Measurements from ENCODE around the gene CACNA2D1.

Gene CACNA2D1

DNA sequence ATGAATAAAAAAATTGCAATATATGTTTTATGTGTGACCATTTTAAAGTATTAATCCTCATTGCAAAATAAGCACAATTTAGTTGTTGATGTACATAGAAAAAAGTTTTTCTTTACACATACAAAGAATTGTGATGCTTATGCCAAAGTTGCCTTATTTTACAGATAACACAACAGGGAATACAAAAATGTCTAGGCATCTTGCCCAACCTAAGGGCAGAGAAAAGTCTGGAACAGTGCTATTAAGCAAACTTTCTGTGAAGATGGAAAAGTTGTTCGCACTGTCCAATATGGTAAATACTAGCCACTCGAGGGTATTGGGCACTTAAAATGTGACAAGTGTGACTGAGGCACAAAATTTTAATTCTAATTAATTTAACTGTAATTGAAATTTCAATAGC lies 483.6 kb downstream of the CACNA2D1 start:
- DNase-seq (ENCODE audit: low spot score), result no peak

DNA sequence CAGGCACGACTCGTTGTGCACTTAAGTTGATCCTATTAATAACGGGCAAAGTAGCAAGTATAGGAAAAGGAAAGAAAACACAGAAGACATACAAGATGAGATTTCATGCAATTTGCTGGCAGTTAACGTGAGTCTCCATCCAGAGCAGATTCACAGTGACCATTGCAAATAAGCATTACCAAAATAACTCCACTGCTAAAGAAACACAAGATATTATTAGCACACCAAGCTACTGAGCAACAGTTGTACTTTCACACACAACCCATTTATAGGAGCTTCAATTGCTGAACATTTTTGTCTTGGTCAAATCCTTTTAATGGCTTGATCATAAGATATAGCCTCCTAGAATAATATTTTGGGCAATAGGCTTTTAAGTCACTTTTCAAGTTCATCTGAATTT lies 486.1 kb downstream of the CACNA2D1 start:
- DNase-seq (ENCODE audit: low spot score), result no peak

DNA sequence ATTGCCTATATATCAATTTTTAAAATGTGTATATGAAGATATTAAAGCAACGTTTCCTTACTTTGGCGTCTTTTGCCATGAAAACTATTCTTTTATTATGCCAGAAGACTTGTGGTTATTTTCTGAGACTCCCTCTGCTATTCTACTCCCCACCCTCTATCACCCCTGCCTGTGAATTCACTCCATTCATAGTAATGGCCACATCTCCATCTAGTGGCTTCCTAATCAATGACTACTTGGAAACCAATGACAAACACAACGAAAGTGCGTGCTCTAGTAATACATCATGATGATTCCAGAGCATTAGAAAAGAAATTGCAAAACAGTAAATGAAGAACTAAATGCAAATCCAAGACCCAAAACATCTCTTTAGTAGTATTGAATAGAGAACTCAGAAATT lies 487.1 kb downstream of the CACNA2D1 start:
- DNase-seq (ENCODE audit: low spot score), result no peak

DNA sequence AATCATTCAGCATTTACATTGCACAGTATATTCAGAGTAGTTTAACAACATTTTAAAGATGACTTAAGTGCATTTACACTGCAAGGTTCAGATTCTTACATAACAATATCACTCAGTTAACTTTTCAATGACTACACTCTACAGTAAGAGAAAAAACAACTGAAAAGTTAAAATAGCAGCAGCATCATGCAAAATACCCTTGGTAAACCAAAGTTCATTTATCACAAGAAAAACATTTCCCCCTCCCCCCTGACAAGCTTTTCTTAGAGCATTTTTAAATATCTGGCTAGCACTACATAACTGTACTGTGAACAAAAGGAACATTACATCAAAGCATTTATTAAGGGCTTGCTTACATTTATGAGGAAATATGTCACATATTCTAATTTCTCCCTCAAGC lies 494.3 kb downstream of the CACNA2D1 start:
- no peak for DNase-seq (ENCODE audit: low spot score)

DNA sequence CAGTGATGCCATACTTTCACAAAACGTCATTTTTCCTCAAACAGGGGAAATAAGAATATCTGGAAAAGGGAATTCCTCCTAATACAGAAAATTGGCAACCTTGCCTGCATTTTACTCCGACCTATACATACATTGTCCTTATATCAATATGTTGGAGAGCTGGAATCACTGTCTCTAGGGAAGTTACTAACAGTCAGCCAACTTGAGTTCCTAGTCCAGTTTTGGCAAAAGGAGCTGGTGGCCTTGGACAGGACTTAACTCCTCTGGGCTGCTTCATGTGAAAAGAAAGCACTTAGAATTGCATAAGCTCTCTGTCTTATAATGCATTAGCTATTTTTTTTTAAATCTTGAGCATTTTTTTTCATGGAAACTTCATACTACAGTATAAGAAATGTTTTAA lies 499.5 kb downstream of the CACNA2D1 start:
- DNase-seq (ENCODE audit: low spot score), result no peak

DNA sequence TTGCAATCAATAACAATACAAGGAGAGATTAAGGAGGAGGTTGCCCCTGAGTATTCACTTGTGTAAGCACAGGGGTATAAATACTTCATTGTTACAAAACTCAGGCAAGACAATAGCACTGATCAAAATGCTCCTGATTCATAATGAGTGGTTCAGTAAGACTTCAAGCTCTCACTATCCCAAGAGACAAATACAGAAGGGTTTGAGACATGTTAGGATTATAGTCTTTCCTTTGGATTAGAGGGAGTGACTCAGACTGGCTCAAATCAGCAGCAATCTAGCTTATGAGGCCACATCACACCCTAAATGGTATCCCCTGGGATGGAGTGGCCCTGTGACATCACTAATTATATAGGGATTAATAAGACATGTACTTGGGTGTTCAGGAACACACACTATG lies 506.5 kb downstream of the CACNA2D1 start:
- no peak for DNase-seq (ENCODE audit: low spot score)

DNA sequence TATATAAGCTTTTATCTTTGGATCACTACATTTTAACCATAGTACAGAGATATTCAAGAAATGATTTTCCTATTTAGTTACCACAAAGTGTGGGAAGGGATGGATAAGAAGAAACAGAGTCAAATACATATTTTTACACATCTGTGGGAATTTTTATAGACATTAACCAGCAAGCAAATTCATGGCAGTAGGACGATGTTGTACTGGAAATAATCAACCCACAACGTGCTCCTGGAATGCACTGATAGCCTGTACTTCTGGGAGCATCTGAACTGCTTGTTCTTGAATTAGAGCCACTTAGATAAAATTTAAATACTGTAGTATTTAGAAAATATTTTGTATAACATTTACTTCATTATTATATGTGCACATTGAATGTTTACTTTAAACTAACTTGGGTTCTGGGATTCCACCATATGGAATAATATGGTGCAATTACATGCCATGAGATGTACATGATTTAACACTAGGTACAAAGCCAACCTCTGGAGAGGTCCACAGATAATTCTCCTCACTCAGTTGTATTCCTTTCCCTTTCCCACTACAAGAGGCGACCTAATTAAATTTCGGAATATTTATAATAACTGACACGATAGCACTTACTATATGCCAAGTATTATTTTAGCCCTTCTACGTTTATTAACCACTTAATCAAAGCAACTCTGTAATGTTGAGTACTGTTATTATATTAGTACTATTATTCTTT lies 508.8 kb downstream of the CACNA2D1 start:
- DNase-seq (ENCODE audit: low spot score), result no peak

DNA sequence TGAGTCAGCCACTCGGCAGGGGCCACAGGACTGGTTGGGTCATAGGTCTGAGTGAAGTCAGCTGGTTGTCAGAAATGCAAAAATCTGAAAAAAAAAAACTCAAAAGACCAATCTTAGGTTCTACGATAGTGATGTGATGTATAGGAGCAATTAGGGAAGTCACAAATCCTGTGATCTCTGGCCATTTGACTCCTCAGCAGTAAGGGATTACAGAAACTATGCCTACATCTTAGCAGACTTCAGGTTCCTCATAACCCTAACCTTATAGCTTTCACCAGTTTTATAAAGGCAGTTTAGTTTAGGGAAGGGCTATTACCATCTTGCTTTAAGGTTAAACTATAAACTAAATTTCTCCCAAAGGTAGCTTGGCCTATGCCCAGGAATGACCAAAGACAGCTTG lies 510.6 kb downstream of the CACNA2D1 start:
- DNase-seq (ENCODE audit: low spot score), result no peak

DNA sequence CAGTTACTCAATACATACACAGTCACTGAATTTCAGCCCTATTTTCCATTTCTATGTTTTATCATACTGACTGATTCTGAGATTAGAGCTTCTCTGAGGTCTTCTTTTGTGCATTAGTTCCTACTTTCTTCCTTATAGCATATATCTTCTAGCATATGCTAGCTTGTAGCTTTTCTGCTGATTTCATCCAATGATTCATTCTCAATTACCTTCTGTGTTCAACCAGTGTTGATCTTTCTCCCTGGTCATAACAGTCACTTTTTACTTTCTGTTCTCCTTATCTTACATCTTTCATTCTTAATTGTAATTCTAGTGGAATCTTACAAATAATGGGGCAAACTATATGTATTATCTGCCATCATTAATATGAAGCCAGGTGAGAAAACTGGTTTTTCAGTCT lies 514.2 kb downstream of the CACNA2D1 start:
- no peak for DNase-seq (ENCODE audit: low spot score)

DNA sequence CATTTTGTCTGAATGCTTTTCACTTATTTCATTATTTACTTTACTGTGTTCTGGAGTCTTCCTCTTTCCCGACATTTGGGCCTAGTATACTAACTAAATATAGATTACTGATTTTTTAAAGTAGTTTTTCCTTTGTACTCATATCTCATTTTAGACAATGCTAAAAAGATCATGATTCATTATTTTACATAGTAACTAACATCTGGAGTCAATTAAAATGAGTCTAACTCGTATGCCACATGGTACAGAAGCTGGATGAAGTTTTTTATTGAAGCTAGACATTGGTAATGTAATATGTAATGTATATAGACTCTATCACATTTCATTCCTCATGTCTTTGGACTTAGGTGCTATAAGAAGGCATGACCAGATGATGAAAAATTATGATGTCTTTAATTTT lies 517.4 kb downstream of the CACNA2D1 start:
- no peak for DNase-seq (ENCODE audit: low spot score)

DNA sequence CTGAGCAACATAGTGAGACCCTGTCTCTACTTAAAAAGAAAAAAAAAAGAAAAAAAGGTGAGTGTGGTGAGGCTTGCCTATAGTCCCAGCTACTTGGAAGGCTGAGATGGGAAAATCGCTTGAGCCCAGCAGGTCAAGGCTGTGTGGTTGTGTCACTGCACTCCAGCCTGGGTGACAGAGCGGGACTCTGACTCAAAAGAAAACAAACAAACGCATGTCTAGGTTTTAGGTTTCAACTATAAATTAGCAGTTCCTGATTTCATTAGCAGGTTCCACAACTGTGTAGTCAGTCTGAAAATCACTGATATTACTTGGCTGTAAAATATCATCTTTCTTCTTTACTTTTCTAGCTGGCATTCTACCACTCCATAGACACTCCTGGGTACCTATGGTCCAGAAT lies 518.0 kb downstream of the CACNA2D1 start:
- DNase-seq (ENCODE audit: low spot score), result no peak

DNA sequence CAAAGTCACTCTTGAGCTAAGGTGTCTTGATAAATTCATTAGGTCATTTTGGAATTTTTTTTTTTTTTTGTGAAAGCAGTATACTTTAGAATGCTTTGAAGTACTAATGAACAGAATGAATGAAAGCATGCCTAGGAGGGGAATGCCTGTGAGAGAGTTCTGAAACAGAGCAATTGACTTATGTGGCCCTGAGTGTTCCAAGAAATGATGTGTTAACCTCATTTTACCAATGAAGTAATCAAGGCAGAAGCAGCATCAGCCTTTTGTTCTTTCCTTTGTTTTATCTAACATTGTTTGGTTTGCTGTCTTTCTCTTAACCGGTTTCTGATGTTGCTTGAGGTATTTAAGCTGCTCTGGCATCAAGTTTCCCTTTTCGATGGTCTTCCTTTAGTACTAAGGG lies 519.1 kb downstream of the CACNA2D1 start:
- DNase-seq (ENCODE audit: low spot score), result no peak

DNA sequence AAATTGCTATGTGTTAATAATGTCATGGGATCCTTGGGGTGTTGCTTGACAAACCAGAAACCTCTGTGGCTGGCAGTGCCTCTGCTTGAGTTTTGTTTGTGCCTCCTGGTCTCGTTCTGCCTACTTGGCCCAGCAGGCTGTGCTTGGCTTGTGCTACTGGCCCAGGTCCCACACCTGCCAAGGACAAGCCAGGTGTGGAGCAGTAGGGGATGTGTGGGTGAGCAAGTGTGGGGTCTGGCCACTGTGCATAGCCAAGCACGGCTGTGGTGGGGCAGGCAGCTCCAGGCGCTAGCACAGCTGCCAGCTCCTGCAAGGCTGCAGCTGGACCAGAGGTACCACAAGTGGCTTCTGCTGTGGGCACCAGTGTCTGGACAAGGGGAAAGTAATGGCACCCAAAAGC lies 524.1 kb downstream of the CACNA2D1 start:
- DNase-seq (ENCODE audit: low spot score), result no peak

DNA sequence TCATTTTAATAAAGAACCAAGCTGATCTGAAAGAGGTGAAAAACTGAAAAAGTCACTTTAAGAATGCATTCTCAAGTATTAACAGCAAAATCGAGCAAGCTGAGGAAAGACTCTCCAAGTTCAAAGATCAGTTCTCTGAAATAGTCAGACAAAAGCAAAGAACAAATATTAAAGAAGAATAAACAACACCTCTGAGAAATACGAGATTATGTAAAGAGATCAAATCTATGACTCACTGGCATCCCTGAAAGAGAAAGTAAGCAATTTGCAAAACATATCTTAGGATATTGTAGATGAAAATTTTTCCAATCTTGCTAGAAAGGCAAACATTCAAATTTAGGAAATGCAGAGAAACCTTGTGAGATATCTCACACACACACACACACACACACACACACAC lies 535.4 kb downstream of the CACNA2D1 start:
- DNase-seq (ENCODE audit: low spot score), result no peak

DNA sequence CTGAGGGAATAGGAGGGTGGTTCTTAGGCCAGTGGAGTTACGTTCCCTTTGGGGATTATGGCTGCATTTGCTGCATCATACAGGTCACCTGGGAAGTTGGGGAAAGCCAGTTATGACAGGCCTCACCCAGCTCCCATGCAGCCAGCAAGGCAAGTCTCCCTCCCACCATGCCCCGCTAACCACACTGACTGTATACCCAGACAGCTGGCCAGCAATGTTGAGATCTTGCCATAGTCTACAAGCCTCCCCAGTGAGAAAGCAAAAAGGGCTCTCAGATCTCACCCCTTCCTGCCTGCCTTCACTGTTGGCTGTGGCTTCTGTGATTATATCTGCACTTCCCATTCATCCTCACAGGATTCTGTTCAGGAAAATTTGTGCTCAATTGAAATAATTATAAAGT lies 540.5 kb downstream of the CACNA2D1 start:
- DNase-seq (ENCODE audit: low spot score), result no peak

DNA sequence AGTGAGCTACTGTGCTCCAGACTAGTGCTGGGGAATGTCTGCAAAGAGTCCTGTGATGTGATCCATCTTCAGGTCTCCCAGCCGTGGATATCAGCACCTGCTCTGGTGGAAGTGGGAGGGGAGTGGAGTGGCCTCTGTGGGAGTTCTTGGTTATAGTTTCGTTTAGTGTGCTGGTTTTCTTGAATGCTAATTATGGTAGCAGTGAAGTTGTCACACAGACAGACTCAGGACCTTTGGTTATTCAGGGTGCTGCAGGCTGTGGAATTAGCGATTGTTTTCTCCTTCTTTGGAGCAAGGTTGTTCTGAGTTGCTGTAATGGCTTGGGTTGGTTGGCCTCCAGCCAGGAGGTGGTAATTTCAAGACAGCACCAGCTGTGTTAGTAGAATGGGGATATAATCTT lies 541.0 kb downstream of the CACNA2D1 start:
- DNase-seq (ENCODE audit: low spot score), result no peak

All from LoVo (cell line).